Mammary epithelial cell (primary cell): ENCODE results near the gene RIC8A.

Source experiments
- EZH2 ChIP-seq: IDR thresholded peaks from 2 replicates; pipeline ENCODE4 v1.6.1; 2012; ENCODE audit warnings: low read length, inconsistent platforms, borderline replicate concordance
- TF ChIP-seq, protein P1 (sequence below), 2 donors: IDR thresholded peaks in 1 of 2; conservative IDR thresholded peaks in 1 of 2; 2 replicates each; pipeline ENCODE4 v1.5.1; 2011 to 2012; ENCODE audit warnings: inconsistent platforms in 2 of 2, low read length in 2 of 2, mild to moderate bottlenecking in 2 of 2, control low read depth in 1 of 2, low read depth in 1 of 2; ENCODE audit not compliant: insufficient read depth in 1 of 2; ENCODE audit errors: extremely low read depth in 1 of 2

DNA sequence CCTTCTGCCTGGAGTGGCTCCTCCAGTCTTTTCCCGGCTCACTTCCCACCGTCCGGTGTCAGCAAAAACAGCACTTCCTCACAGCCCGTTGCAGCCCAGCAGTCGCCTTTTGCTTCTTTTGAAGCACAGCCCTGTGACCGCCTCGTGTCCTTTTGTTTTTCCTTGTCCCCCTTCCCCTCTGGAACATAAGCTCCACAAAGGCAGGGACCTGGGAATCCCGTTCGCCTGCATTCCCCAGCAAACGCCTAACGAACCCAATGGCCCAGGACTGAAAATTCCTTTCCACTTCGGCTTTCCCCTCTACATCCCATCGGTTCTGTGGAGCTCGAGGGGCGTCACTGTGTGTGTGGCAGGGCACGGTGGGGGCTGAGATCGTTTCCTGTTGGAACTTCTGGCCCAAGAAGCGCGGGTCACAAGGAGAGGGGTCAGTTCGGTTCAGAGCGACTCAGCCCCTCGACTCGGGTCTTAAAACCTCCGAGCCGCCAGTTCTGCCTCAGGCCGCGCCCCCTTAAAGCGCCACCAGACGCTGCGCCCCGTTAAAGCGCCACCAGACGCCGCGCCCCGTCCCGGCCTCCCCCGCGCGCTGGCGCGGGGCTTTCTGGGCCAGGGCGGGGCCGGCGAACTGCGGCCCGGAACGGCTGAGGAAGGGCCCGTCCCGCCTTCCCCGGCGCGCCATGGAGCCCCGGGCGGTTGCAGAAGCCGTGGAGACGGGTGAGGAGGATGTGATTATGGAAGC is 841 bp downstream of the RIC8A start:
- TF ChIP-seq EZH2, result no peak
- TF ChIP-seq, protein P1, sequence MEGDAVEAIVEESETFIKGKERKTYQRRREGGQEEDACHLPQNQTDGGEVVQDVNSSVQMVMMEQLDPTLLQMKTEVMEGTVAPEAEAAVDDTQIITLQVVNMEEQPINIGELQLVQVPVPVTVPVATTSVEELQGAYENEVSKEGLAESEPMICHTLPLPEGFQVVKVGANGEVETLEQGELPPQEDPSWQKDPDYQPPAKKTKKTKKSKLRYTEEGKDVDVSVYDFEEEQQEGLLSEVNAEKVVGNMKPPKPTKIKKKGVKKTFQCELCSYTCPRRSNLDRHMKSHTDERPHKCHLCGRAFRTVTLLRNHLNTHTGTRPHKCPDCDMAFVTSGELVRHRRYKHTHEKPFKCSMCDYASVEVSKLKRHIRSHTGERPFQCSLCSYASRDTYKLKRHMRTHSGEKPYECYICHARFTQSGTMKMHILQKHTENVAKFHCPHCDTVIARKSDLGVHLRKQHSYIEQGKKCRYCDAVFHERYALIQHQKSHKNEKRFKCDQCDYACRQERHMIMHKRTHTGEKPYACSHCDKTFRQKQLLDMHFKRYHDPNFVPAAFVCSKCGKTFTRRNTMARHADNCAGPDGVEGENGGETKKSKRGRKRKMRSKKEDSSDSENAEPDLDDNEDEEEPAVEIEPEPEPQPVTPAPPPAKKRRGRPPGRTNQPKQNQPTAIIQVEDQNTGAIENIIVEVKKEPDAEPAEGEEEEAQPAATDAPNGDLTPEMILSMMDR (conservative IDR thresholded peaks at IDR 0.05 in 1 of 2, IDR thresholded peaks at IDR 0.05 in 1 of 2; ENCODE audit: extremely low read depth in 1 of 2, insufficient read depth in 1 of 2, low read depth in 1 of 2, low read length in 2 of 2), result no peak
